Smooth muscle cell (in vitro differentiated cells): ENCODE measurements around the gene FEN1. TPM values are rescaled to one million over a fixed set of nuclear protein-coding genes. Genes with fewer than 3 reads are reported as not detected.

Source experiments
- DNase-seq: peaks from one replicate; lab custom pipeline; 2025; ENCODE audit not compliant: unreplicated experiment; lab: John Stamatoyannopoulos, UW
- H2AFZ ChIP-seq: fragments of 200-600 bp; sonication (generic); 2 replicates; pipeline ENCODE4 v1.6.0; 2016; ENCODE audit warnings: antibody characterized with exemption, low read depth, mild to moderate bottlenecking
- H3F3A ChIP-seq: fragments of 200-600 bp; sonication (generic); 2 replicates; pipeline ENCODE4 v1.6.0; 2017; ENCODE audit warnings: antibody characterized with exemption, low read depth
- H3K27ac ChIP-seq: fragments of 200-600 bp; sonication (generic); 2 replicates; pipeline ENCODE4 v1.5.1; 2016; ENCODE audit warnings: low read depth, mild to moderate bottlenecking
- H3K27me3 ChIP-seq: fragments of 200-600 bp; sonication (generic); 2 replicates; pipeline ENCODE4 v1.6.1; 2016; ENCODE audit warnings: low read depth, mild to moderate bottlenecking
- H3K36me3 ChIP-seq: fragments of 200-600 bp; sonication (generic); 2 replicates; pipeline ENCODE4 v1.5.1; 2016; ENCODE audit warnings: low read depth
- H3K4me1 ChIP-seq: fragments of 200-600 bp; sonication (generic); 2 replicates; pipeline ENCODE4 v1.5.1; 2016; ENCODE audit warnings: low read depth
- H3K4me2 ChIP-seq: fragments of 200-600 bp; sonication (generic); 2 replicates; pipeline ENCODE4 v1.6.0; 2016; ENCODE audit warnings: mild to moderate bottlenecking
- H3K4me3 ChIP-seq: fragments of 200-600 bp; sonication (generic); 2 replicates; pipeline ENCODE4 v1.5.1; 2016; ENCODE audit warnings: mild to moderate bottlenecking
- H3K79me2 ChIP-seq: fragments of 200-600 bp; sonication (generic); 2 replicates; pipeline ENCODE4 v1.6.0; 2016; ENCODE audit warnings: low read depth, mild to moderate bottlenecking
- H3K9ac ChIP-seq: fragments of 200-600 bp; sonication (generic); 2 replicates; pipeline ENCODE4 v1.6.0; 2016; ENCODE audit warnings: low read depth
- H3K9me3 ChIP-seq: fragments of 200-600 bp; sonication (generic); replicated peaks from 2 replicates; pipeline ENCODE4 v1.5.1; 2016; ENCODE audit warnings: low read depth
- H4K20me1 ChIP-seq: fragments of 200-600 bp; sonication (generic); 2 replicates; pipeline ENCODE4 v1.6.0; 2016; ENCODE audit warnings: low read depth
- CTCF ChIP-seq: fragments of 200-600 bp; sonication (generic); IDR thresholded peaks from 2 replicates; pipeline ENCODE4 v1.5.1; 2017; ENCODE audit warnings: borderline replicate concordance, mild to moderate bottlenecking, antibody characterized with exemption; ENCODE audit not compliant: insufficient read depth, poor library complexity, severe bottlenecking
- WGBS: methylation state at CpG from one replicate; pipeline ENCODE4 v1.1.7; 2016; ENCODE audit warnings: low lambda C conversion rate; 5-methylcytosine and 5-hydroxymethylcytosine counted together
- polyA plus RNA-seq: library from polyadenylated mRNA; unstranded; fragments of >200 nt; fragmentation: Nextera tagmentation; extraction: Ambion mirVana; gene quantifications from 2 replicates; pipeline ENCODE4 v1.2.1, GENCODE V29; 2016
- total RNA-seq: library from RNA; depleted of rRNA; stranded (reverse); fragments of >200 nt; gene quantifications from 2 replicates; pipeline ENCODE4 v1.2.3, GENCODE V29; 2014

FEN1 gene
- total and polyA plus RNA-seq, 2 experiments from 2014 or later: 15.6 to 21.1 TPM

GRCh38 chr11:61780581-61781162, 12.0 kb upstream of the FEN1 start:
- Histone ChIP-seq H3K36me3 (no peaks in the 10 kb centered on the region), H3K27me3 (no peaks in the 10 kb centered on the region), H3F3A (peaks cover under 1% of the 10 kb centered on the region), H3K9ac (no peak overlapping the region), H4K20me1 (peaks cover 10% of the 10 kb centered on the region), H3K9me3 (no peaks in the 10 kb centered on the region), H2AFZ (no peak overlapping the region), H3K27ac (no peak overlapping the region), H3K4me1 (no peaks in the 10 kb centered on the region), H3K4me3 (no peak overlapping the region), H3K4me2 (no peak overlapping the region), H3K79me2 (no peaks in the 10 kb centered on the region)
- WGBS: 92% methylated on average over 5 of the region's 9 CpGs
- no peak for TF ChIP-seq CTCF
- DNase-seq: no peak

- no peak for DNase-seq
- Histone ChIP-seq H3K79me2 (no peaks in the 10 kb centered on the region), H3K27me3 (no peaks in the 10 kb centered on the region), H3K9me3 (no peaks in the 10 kb centered on the region), H2AFZ (no peak overlapping the region), H3K9ac (no peak overlapping the region), H4K20me1 (peaks cover 10% of the 10 kb centered on the region), H3F3A (peaks cover 8% of the 10 kb centered on the region), H3K36me3 (no peaks in the 10 kb centered on the region), H3K4me3 (no peak overlapping the region), H3K4me2 (no peak overlapping the region), H3K27ac (no peak overlapping the region), H3K4me1 (no peaks in the 10 kb centered on the region)
- WGBS: 84% methylated on average over 5 of the region's 5 CpGs
- TF ChIP-seq CTCF: no peak
These were observed 11.1 kb upstream of the FEN1 start for GRCh38 chr11:61781585-61781984.

- 83% methylated on average over 3 of the region's 3 CpGs for WGBS
These were observed 10.4 kb upstream of the FEN1 start for GRCh38 chr11:61782299-61782698.

More at GRCh38 chr11:61782299-61782698, 10.4 kb upstream of the FEN1 start:
- Histone ChIP-seq H2AFZ (no peak overlapping the region), H3K4me2 (no peak overlapping the region), H3K27ac (no peak overlapping the region), H3K4me3 (no peak overlapping the region), H4K20me1 (peaks cover 17% of the 10 kb centered on the region), H3K4me1 (no peaks in the 10 kb centered on the region), H3K9ac (no peak overlapping the region), H3K79me2 (no peaks in the 10 kb centered on the region), H3K9me3 (no peaks in the 10 kb centered on the region), H3K27me3 (no peaks in the 10 kb centered on the region), H3K36me3 (no peaks in the 10 kb centered on the region), H3F3A (peaks cover 8% of the 10 kb centered on the region)
- TF ChIP-seq CTCF: no peak
- no peak for DNase-seq
